22Rv1 (cell line): ENCODE measurements around the gene MROH9.

ENCODE experiments used
- CTCF ChIP-seq: fragments of 450-650 bp; IDR thresholded peaks from 2 replicates; pipeline ENCODE4 v1.5.1; 2017; ENCODE audit warnings: mild to moderate bottlenecking
- ZFX ChIP-seq: fragments of 450-650 bp; IDR thresholded peaks from 2 replicates; pipeline ENCODE4 v1.6.1; 2017; ENCODE audit warnings: antibody characterized with exemption, borderline replicate concordance

- TF ChIP-seq CTCF (no peak), ZFX (no peak)
These were observed 5.9 kb upstream of the MROH9 start for GRCh38 chr1:170929412-170929834.
